H1 (cell line): ENCODE measurements around the gene FYB2. TPM values are rescaled to one million over a fixed set of nuclear protein-coding genes. Genes with fewer than 3 reads are reported as not detected.

Experiments used
- CTCF ChIA-PET: fragments of 300-600 bp; sonication (Branson Sonifier 250); formaldehyde crosslinking; loops from one replicate; lab custom pipeline; 2021; ENCODE audit not compliant: partially characterized antibody; lab: Charles Lee
- POLR2A ChIA-PET: fragments of 300-600 bp; sonication (Branson Sonifier 250); formaldehyde crosslinking; loops from one replicate; lab custom pipeline; 2021; ENCODE audit warnings: inconsistent platforms; ENCODE audit not compliant: partially characterized antibody; lab: Charles Lee
- DNase-seq, 2 experiments: peaks; one replicate each; pipeline versions ENCODE4 v3.0.0 to v3.0.0-alpha.2; 2010 to 2022; ENCODE audit warnings: low spot score in 2 of 2, low read depth in 1 of 2, mixed read lengths in 1 of 2
- FAIRE-seq: peaks from 2 replicates; lab custom pipeline; 2011; peaks lifted over from hg19 to GRCh38; lab: Jason Lieb, UNC
- H2AFZ ChIP-seq: 2 replicates; pipeline ENCODE4 v1.8.1; 2012; ENCODE audit warnings: low read length, inconsistent platforms
- H2AK5ac ChIP-seq: 2 replicates; pipeline ENCODE4 v1.6.1; 2013; ENCODE audit warnings: low read depth, low read length
- H2BK120ac ChIP-seq: replicated peaks from 2 replicates; pipeline ENCODE3; 2013; ENCODE audit warnings: low read depth, low read length, inconsistent platforms
- H2BK12ac ChIP-seq: 2 replicates; pipeline ENCODE4 v1.6.1; 2013; ENCODE audit warnings: low read depth, low read length
- H2BK15ac ChIP-seq: 2 replicates; pipeline ENCODE4 v1.6.1; 2013; ENCODE audit warnings: low read length
- H2BK20ac ChIP-seq: 2 replicates; pipeline ENCODE4 v1.6.1; 2013; ENCODE audit warnings: low read length
- H2BK5ac ChIP-seq: 2 replicates; pipeline ENCODE4 v1.6.1; 2013; ENCODE audit warnings: low read depth, low read length
- H3K14ac ChIP-seq: 2 replicates; pipeline ENCODE4 v1.6.1; 2013; ENCODE audit warnings: inconsistent platforms; ENCODE audit not compliant: insufficient read length
- H3K18ac ChIP-seq: 2 replicates; pipeline ENCODE4 v1.6.1; 2013; ENCODE audit warnings: low read length; ENCODE audit errors: extremely low read depth
- H3K23ac ChIP-seq: 2 replicates; pipeline ENCODE4 v1.6.1; 2013; ENCODE audit warnings: inconsistent platforms; ENCODE audit not compliant: insufficient read length
- H3K23me2 ChIP-seq: 2 replicates; pipeline ENCODE4 v1.6.1; 2013; ENCODE audit warnings: low read depth, low read length
- H3K27ac ChIP-seq: 2 replicates; pipeline ENCODE4 v1.6.1; 2011; ENCODE audit warnings: low read depth, low read length, inconsistent platforms
- H3K27me3 ChIP-seq, 4 experiments: replicated peaks in 1 of 4; 1 replicate in 1 of 4; 2 replicates in 3 of 4; pipeline versions ENCODE4 v1.6.1 to v1.8.1; 2011 to 2013; ENCODE audit warnings: low read length in 3 of 4, mild to moderate bottlenecking in 3 of 4, inconsistent platforms in 2 of 4, mixed read lengths in 2 of 4, moderate library complexity in 1 of 4; ENCODE audit not compliant: control insufficient read depth in 3 of 4, insufficient read depth in 3 of 4; ENCODE audit errors: extremely low read depth in 1 of 4
- H3K36me3 ChIP-seq, 4 experiments: 2 replicates each; pipeline versions ENCODE4 v1.6.1 to v1.8.1; 2011 to 2013; ENCODE audit warnings: mild to moderate bottlenecking in 4 of 4, low read length in 3 of 4, moderate library complexity in 2 of 4, control low read depth in 1 of 4, inconsistent platforms in 1 of 4; ENCODE audit not compliant: insufficient read depth in 4 of 4, control insufficient read depth in 2 of 4
- H3K4ac ChIP-seq: replicated peaks from 2 replicates; pipeline ENCODE3; 2013; ENCODE audit warnings: low read length, low read depth, mixed read lengths, inconsistent platforms; ENCODE audit not compliant: insufficient read length
- H3K4me1 ChIP-seq, 4 experiments: replicated peaks in 1 of 4; 1 replicate in 1 of 4; 2 replicates in 3 of 4; pipeline versions ENCODE4 v1.6.1 to v1.8.1; 2011 to 2013; ENCODE audit warnings: low read length in 3 of 4, inconsistent platforms in 2 of 4, mixed read lengths in 1 of 4; ENCODE audit not compliant: insufficient read depth in 4 of 4, control insufficient read depth in 3 of 4
- H3K4me2 ChIP-seq, 2 experiments: 2 replicates each; pipeline versions ENCODE4 v1.6.1 to v1.8.1; 2011 to 2013; ENCODE audit warnings: low read depth in 2 of 2, low read length in 2 of 2, control low read depth in 1 of 2, inconsistent platforms in 1 of 2, mild to moderate bottlenecking in 1 of 2; ENCODE audit not compliant: insufficient read depth in 1 of 2
- H3K4me3 ChIP-seq, 4 experiments: fragments of 200-600, 300-600 bp in 1 of 4; sonication (generic), shearing (Covaris generic), sonication (Bioruptor Twin) in 1 of 4; 2 replicates each; pipeline versions ENCODE4 v1.5.1 to v1.8.1; 2011 to 2016; ENCODE audit warnings: low read length in 4 of 4, low read depth in 3 of 4, control low read depth in 2 of 4, inconsistent platforms in 2 of 4, mild to moderate bottlenecking in 2 of 4, mixed read lengths in 1 of 4, moderate library complexity in 1 of 4; ENCODE audit not compliant: insufficient read depth in 2 of 4; ENCODE audit errors: extremely low read depth in 1 of 4
- H3K56ac ChIP-seq: replicated peaks from 2 replicates; pipeline ENCODE3; 2013; ENCODE audit warnings: low read depth, mild to moderate bottlenecking, mixed read lengths, low read length, inconsistent platforms; ENCODE audit not compliant: insufficient read length
- H3K79me1 ChIP-seq: 2 replicates; pipeline ENCODE4 v1.6.1; 2013; ENCODE audit warnings: low read depth, low read length, control low read depth
- H3K79me2 ChIP-seq, 2 experiments: 2 replicates each; pipeline versions ENCODE4 v1.6.1 to v1.8.1; 2012 to 2013; ENCODE audit warnings: low read length in 2 of 2, mild to moderate bottlenecking in 2 of 2, inconsistent platforms in 1 of 2; ENCODE audit not compliant: insufficient read depth in 2 of 2, control insufficient read depth in 1 of 2
- H3K9ac ChIP-seq, 4 experiments: replicated peaks in 1 of 4; 1 replicate in 1 of 4; 2 replicates in 3 of 4; pipeline versions ENCODE4 v1.6.1 to v1.8.1; 2011 to 2013; ENCODE audit warnings: low read depth in 3 of 4, low read length in 3 of 4, control low read depth in 2 of 4, mild to moderate bottlenecking in 2 of 4, moderate library complexity in 2 of 4, inconsistent platforms in 1 of 4; ENCODE audit errors: extremely low read depth in 1 of 4
- H3K9me3 ChIP-seq, 2 experiments: 2 replicates each; pipeline versions ENCODE4 v1.6.1 to v1.8.1; 2012 to 2013; ENCODE audit warnings: mild to moderate bottlenecking in 2 of 2, moderate library complexity in 2 of 2, control low read depth in 1 of 2, inconsistent platforms in 1 of 2, low read depth in 1 of 2, low read length in 1 of 2, mixed read lengths in 1 of 2; ENCODE audit not compliant: insufficient read depth in 2 of 2
- H4K20me1 ChIP-seq, 2 experiments: replicated peaks in 1 of 2; 2 replicates each; pipeline versions ENCODE3 to v1.8.1; 2011 to 2013; ENCODE audit warnings: inconsistent platforms in 2 of 2, low read length in 2 of 2, mild to moderate bottlenecking in 1 of 2; ENCODE audit not compliant: insufficient read depth in 2 of 2, control insufficient read depth in 1 of 2
- H4K5ac ChIP-seq: 2 replicates; pipeline ENCODE4 v1.6.1; 2013; ENCODE audit warnings: low read length, low read depth, mixed read lengths, inconsistent platforms; ENCODE audit not compliant: insufficient read length
- H4K8ac ChIP-seq: 2 replicates; pipeline ENCODE4 v1.8.0; 2013; ENCODE audit warnings: mild to moderate bottlenecking, moderate library complexity, low read length, inconsistent platforms; ENCODE audit not compliant: insufficient read depth; ENCODE audit errors: extremely low read depth
- H4K91ac ChIP-seq: replicated peaks from 2 replicates; pipeline ENCODE3; 2013; ENCODE audit warnings: low read length, mixed read lengths, inconsistent platforms; ENCODE audit not compliant: insufficient read length
- ASH2L ChIP-seq: fragments of 200-600, 300-600 bp; sonication (generic); IDR thresholded peaks from one replicate; pipeline ENCODE4 v1.7.1; 2017; ENCODE audit warnings: low read length
- CBX8 ChIP-seq: fragments of 300-800, 300-1000 bp; sonication (generic); IDR thresholded peaks from 2 replicates; pipeline ENCODE4 v1.7.1; 2016; ENCODE audit warnings: low read depth, low read length, borderline replicate concordance
- RAD21 ChIP-seq, 2 experiments: IDR thresholded peaks in 1 of 2; conservative IDR thresholded peaks in 1 of 2; 2 replicates each; pipeline ENCODE4 v1.6.1; 2011; ENCODE audit warnings: low read depth in 2 of 2, low read length in 2 of 2, improper control_type of control experiment in 1 of 2, inconsistent platforms in 1 of 2, mild to moderate bottlenecking in 1 of 2, moderate library complexity in 1 of 2
- RXRA ChIP-seq: IDR thresholded peaks from 2 replicates; pipeline ENCODE4 v1.6.1; 2011; ENCODE audit warnings: low read depth, mild to moderate bottlenecking, low read length, moderate library complexity; ENCODE audit not compliant: insufficient read depth
- SP1 ChIP-seq: IDR thresholded peaks from 2 replicates; pipeline ENCODE4 v1.6.1; 2011; ENCODE audit warnings: low read depth, low read length
- TCF12 ChIP-seq: IDR thresholded peaks from 2 replicates; pipeline ENCODE4 v1.6.1; 2011; ENCODE audit warnings: low read depth, mild to moderate bottlenecking, low read length
- WGBS, 2 experiments: shearing (Covaris generic) in 1 of 2; methylation state at CpG; one replicate each; pipeline versions ENCODE4 v1.1.6 to v1.1.7; 2013 to 2015; ENCODE audit warnings: low lambda C conversion rate in 2 of 2, mixed read lengths in 2 of 2, inconsistent platforms in 1 of 2, low coverage in 1 of 2, missing lambda C conversion rate in 1 of 2; ENCODE audit not compliant: insufficient replicate concordance in 2 of 2, insufficient coverage in 1 of 2, insufficient read length in 1 of 2; ENCODE audit errors: extremely low coverage in 1 of 2, missing lambda C conversion rate in 1 of 2; 5-methylcytosine and 5-hydroxymethylcytosine counted together
- polyA plus RNA-seq, 7 experiments: library from polyadenylated mRNA; depleted of rRNA in 3 of 7; stranded (reverse) in 5 of 7; unstranded in 2 of 7; fragments of >200 nt in 5 of 7; fragments of 200-250 nt in 2 of 7; gene quantifications; 1 replicate in 5 of 7; 2 replicates in 1 of 7; 4 replicates in 1 of 7; pipeline versions ENCODE4 v1.2.1 to v1.2.3, GENCODE V29; 2011 to 2013; ENCODE audit warnings: missing spikeins in 2 of 7, mixed read lengths in 2 of 7
- total RNA-seq: library from RNA; stranded (reverse); fragmentation: NEBNext Ultra II Directional; extraction: Animal tissue kit (Norgen Biotek cat#: 25700); gene quantifications from 2 replicates; pipeline ENCODE4 v1.2.1, GENCODE V29; 2021

FYB2 gene
- total and polyA plus RNA-seq, 2 of the 8 experiments (the other 6 are each of a cell fraction or from before 2014, with no cell fraction given): 0.11 to 0.17 TPM

DNA sequence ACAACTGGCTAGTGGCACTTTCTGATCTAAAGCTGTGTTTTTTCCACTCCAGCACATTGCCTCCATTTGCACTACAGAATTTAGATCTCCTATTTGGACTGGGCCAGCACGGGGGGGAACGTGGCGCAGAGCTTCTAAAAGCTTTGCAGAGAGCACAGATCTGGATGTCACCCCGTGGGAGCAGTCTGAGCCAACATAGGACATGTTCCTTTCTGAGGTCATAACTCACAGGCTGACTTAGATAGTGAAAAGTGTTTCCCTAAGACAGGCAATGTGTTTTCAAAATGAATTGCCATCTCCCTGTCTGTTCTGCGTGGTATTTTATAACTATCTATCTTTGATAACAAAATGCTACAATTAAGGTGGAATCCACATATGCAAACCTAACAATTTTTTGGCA lies 31.7 kb upstream of the FYB2 start:
- H4K8ac ChIP-seq: no peak overlapping the region
- H3K4me3 ChIP-seq: no peak overlapping the region
- H3K27ac ChIP-seq: no peak overlapping the region
- FAIRE-seq: no peak
- no peak overlapping the region for H2BK120ac ChIP-seq
- no peak overlapping the region for H3K23ac ChIP-seq
- no peaks in the 10 kb centered on the region for H3K23me2 ChIP-seq
- no peak overlapping the region for H2AK5ac ChIP-seq
- H3K18ac ChIP-seq: no peak overlapping the region
- no peaks in the 10 kb centered on the region for H3K79me1 ChIP-seq
- H2BK12ac ChIP-seq: no peak overlapping the region
- H3K9ac ChIP-seq: no peak overlapping the region
- no peaks in the 10 kb centered on the region for H4K20me1 ChIP-seq
- H2BK15ac ChIP-seq: no peak overlapping the region
- H4K91ac ChIP-seq: no peak overlapping the region
- H3K36me3 ChIP-seq: no peaks in the 10 kb centered on the region
- H3K27me3 ChIP-seq: no peaks in the 10 kb centered on the region
- H3K14ac ChIP-seq: no peak overlapping the region
- H3K4ac ChIP-seq: no peak overlapping the region
- no peak overlapping the region for H2BK20ac ChIP-seq
- H4K5ac ChIP-seq: no peak overlapping the region
- no peaks in the 10 kb centered on the region for H3K79me2 ChIP-seq
- no peaks in the 10 kb centered on the region for H3K9me3 ChIP-seq
- POLR2A ChIA-PET: no interaction called here
- H3K4me1 ChIP-seq: peaks cover 0 to 8% (median 5%) of the 10 kb centered on the region in 4 experiments; a peak in 3 of 7 replicates
- H3K56ac ChIP-seq: no peak overlapping the region
- H2BK5ac ChIP-seq: no peak overlapping the region
- CTCF ChIA-PET: interaction anchor here (0.8 kb wide), 1 partner anchor 160 kb away, joined by 4 read pairs; no protein-coding TSS in a partner anchor
- WGBS, 2 experiments: 90% methylated on average over 5 of the region's 5 CpGs; no CpG with 5 or more reads in 1 of the 2 experiments
- no peak for DNase-seq
- H3K4me2 ChIP-seq: no peak overlapping the region
- no peak overlapping the region for H2AFZ ChIP-seq
- TF ChIP-seq TCF12 (no peak), ASH2L (no peak), SP1 (no peak), RXRA (no peak), RAD21 (IDR thresholded peaks at IDR 0.05 in 1 of 2, conservative IDR thresholded peaks at IDR 0.05 in 1 of 2; ENCODE audit: low read depth in 2 of 2, low read length in 2 of 2) (no peak), CBX8 (no peak)
